Stimulated activated CD8-positive, alpha-beta memory T cell treated with anti-CD3 and anti-CD28 coated beads, Interleukin-12 subunit alpha, Interleukin-12 subunit beta, amount 100 ng/mL, for 4 hours (primary cell): ENCODE results near the gene TXNDC17.
"Not testable (repeated sequence)": the region's sequence is repeated elsewhere in the genome, so short reads cannot be mapped to it uniquely, and the experiment has no call there.

Source experiments
- DNase-seq: peaks from one replicate; pipeline ENCODE4 v3.0.0-alpha.2; 2020; ENCODE audit warnings: low read depth

TXNDC17 gene

DNA sequence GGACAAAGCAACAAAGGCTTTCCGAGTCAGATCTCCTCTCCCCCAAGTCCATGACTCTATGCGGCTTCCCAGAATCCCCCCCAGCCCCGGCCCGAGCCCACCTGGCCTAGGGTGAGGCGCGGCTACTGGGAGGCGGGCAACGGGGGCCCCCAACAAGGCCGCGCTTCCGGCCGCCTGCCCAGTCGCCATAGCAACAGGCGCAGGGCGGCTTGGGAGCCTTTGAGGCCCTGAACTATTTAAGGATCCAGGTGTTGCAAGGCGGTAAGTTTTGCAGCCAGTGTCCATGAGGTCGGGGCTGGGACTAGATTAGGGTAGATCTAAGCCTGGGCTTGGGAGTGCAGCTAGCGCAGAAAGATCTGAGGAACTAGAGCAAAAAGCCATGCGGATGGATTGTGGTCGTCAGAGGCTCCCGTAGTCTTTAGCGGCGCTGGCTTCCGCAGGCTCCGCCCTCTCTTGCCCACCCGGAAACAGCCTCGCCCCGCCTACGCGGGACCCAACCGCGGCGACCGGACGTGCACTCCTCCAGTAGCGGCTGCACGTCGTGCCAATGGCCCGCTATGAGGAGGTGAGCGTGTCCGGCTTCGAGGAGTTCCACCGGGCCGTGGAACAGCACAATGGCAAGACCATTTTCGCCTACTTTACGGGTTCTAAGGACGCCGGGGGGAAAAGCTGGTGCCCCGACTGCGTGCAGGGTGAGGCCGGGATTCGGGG, at the start of gene TXNDC17, which contains the start of gene KIAA0753:
Gene TXNDC17, plus strand, starts transcription at position 525 of the 711 bp plus-strand sequence. Its CDS starts 23 bp downstream, at position 548.
Gene KIAA0753, minus strand, starts transcription at position 176 of the 711 bp plus-strand sequence. CDS start 5,608 bp downstream, outside the sequence.
- peak; percentile 86 for DNase-seq

GRCh38 chr17:6591599-6592158, 49.2 kb upstream of the TXNDC17 start:
- DNase-seq = no peak

GRCh38 chr17:6592173-6592572, 48.7 kb upstream of the TXNDC17 start:
- no peak for DNase-seq

DNA sequence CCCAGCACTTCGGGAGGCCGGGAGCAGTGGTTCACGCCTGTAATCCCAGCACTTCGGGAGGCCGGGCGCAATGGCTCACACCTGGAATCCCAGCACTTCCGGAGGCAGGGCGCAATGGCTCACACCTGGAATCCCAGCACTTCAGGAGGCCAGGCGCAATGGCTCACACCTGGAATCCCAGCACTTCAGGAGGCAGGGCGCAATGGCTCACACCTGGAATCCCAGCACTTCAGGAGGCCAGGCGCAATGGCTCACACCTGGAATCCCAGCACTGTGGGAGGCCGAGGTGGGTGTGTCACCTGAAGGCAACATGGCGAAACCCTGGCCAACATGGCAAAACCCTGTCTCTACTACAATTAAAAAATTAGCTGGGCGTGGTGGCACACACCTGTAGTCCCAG, 47.5 kb upstream of the TXNDC17 start:
- not testable (repeated sequence) for DNase-seq

DNA sequence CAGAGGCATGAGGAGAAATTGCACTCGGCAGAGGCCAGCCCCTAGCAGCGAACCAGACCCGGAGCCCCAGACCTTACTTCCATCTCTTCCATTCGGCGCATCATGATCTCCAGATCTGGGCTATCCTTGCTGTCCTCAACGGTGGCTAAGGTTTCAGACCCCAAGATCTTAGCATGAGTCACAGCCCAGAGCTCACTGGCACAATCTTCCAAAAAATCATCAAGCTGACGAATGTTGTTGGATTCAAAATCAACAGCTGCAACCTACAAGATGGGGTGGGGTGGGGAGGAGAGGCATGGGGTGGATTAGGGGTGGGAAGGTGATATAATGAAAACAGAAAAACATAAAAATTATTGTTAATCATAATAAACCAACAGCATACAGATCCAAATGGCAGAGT, 44.8 kb upstream of the TXNDC17 start:
- DNase-seq = no peak

- DNase-seq = no peak
Measured at GRCh38 chr17:6596511-6596910, 44.3 kb upstream of the TXNDC17 start.

DNA sequence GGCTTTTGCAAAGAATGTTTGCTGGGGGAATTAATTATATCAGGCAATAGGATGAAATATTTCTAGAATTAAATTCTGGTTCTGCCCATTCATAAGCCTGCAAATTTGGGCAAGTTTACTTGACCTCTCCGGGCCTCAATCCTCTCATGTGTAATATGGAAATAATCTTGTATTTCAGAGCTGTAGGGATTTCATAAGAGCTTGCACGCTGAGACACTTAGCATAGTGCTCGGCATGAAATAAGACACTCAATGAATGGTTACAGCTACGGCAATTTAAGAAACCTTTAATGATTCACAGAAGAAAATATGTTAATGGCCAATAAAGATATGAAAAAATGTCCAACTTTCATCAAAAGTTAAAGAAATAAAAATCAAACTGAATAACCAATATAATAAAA, 43.9 kb upstream of the TXNDC17 start:
- no peak for DNase-seq

DNA sequence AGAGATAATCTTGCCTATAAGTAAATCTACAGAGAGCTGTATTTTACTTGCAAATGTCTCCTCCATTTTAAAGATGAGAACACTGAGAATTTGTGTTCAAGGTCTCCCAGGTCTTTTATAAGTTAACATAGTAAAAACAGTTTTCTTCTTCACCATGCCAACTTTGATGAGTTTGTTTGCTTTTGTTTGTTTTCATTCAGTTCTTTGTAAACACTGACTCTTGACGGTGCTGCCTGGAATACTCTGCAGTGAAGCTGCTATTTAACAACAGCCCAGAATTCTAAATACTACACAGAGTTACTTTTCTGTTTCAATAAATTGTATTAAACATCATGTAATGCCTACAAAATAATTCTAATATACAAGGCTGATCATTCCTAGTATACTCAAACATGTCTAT, 43.1 kb upstream of the TXNDC17 start:
- DNase-seq = no peak

- no peak for DNase-seq
Measured at GRCh38 chr17:6599364-6599763, 41.5 kb upstream of the TXNDC17 start.

GRCh38 chr17:6602141-6602540, 38.7 kb upstream of the TXNDC17 start:
- no peak for DNase-seq

DNA sequence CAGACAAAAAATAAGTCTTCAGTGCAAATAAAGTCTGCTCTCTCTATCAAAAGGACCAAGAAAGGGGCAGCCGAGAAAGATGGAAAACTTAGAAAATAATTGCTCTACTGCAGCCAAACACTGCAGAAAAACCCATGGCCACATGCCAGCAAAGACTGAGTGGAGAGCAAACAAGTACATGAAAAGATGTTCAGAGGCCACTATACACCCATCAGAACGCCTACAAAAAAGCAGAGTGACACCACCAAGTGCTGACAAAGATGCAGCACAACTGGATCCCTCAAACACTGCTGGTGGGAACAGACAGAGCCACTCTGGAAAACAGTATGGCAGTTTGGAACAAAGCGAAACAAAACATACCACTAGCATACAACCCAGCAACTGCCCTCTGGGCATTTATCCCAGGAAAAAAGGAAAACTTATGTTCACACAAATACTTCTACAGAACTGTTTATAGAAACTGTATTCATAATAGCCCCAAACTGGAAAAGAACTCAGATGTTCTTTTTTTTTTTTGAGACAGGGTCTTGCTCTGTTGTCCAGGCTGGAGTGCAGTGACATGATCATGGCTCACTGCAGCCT, 37.0 kb upstream of the TXNDC17 start:
- no peak for DNase-seq

GRCh38 chr17:6605142-6605541, 35.7 kb upstream of the TXNDC17 start:
- DNase-seq = no peak

DNA sequence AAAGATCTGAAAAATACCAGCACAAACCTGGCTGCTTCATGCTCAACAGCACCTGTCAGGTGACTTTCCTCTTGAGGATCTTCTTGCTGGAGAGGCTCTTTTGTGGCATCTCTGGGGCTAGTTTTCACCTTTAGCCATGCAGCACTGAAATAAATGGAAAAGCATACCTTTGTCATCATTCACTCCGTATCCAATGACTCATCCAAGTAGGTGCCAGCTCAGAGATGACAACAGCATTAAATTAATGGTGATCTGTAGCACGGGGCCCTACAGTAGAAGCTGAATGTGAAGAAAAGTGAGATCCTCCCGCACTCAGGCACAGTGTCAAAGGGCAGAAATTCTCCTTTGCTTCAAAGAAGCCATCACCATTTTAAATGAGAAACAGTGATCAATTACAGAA, 32.5 kb upstream of the TXNDC17 start:
- DNase-seq = no peak

- no peak for DNase-seq
Measured at GRCh38 chr17:6610011-6610410, 30.8 kb upstream of the TXNDC17 start.

- no peak for DNase-seq
Measured at GRCh38 chr17:6611231-6611630, 29.6 kb upstream of the TXNDC17 start.

DNA sequence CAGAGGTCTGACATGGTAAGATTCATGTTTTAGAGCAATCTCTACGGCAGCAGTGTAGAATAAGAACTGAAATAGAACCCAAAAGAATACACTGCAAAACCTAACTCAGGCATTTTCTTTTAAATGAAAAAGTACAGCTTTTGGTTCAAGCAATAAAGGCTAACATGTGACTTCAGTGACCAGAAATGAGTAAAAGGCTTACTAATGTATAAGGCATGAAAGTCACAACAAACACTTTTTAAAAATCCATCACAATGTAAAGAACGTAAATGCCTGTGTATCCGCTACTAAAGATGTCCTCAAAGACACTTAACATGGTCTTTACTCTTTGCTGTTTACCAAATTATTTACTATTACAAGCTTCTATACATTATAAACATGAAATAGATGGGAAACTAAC, 16.9 kb upstream of the TXNDC17 start:
- DNase-seq = no peak

GRCh38 chr17:6626616-6627015, 14.2 kb upstream of the TXNDC17 start:
- DNase-seq = no peak

GRCh38 chr17:6627019-6627418, 13.8 kb upstream of the TXNDC17 start:
- no peak for DNase-seq

DNA sequence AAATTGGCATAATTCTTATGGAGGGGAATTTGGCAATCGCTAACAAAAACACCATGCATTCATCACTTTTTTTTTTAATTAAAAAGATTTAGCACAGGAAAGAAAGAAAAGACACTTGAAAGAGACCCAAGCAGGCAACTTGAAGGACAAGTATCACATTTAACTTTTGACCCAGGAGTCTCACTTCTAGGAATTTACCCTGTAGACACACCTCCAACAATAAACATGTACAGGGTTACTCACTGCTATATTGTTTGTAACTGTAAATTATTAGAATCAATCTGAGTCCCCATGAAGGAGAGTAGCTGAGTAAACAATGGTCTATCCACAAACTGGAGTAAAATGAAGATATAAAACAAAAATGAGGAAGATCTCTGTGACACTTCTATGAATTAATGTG, 10.5 kb upstream of the TXNDC17 start:
- no peak for DNase-seq

DNA sequence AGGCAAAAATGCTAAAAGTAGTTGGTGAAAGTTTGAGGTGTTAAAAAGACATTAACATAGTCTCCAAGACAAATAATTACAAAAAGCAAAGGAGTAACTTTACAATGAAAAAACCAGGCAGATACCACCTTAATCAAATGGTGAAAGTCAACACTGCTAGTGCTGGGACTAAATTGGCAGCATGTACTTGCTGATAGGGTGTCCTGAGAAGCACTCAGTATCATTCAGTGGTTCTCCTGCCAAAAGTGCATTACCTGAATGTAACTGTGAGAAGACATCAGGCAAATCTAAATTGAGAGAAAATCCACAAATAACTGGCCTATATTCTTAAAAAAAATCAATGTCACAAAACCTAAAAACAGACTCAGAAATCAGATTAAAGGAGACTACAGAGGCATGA, 8.3 kb upstream of the TXNDC17 start:
- no peak for DNase-seq

DNA sequence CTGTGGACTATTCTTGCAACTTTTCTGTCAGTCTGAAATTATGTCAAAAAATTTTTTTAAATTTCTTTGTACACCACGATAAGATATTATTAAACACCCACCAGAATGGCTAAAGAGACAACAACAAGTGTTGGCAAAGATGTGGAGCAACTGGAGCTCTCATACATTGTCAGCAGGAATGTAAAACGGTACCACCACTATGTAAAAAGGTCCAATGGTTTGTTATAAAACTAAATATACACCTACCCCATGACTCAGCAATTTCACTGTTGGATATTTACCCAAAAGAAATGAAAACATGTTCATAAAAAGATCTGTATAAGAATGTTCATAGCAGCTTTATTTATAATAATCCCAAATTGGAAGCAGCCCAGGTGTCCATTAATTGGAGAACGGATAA, 7.6 kb upstream of the TXNDC17 start:
- no peak for DNase-seq

DNA sequence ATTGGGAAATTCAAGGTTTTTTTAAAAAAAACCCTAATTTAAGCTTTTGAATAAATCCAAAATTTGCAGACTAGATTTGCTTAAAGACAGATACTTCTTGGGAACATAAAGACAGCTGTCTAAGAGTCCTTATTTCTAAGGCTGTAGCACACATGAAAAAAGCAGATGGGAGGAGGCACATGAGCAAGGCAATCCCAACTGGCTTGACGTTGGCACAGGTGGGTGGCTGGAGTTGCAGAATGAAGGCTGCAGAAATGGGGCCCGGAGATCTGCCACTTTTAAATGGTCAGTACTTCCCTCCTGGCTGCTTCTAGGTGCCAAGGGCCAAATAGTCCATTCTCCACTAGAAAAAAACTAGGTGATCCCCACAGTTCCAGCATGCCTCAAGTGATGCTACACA, 4.8 kb upstream of the TXNDC17 start:
- no peak for DNase-seq

DNA sequence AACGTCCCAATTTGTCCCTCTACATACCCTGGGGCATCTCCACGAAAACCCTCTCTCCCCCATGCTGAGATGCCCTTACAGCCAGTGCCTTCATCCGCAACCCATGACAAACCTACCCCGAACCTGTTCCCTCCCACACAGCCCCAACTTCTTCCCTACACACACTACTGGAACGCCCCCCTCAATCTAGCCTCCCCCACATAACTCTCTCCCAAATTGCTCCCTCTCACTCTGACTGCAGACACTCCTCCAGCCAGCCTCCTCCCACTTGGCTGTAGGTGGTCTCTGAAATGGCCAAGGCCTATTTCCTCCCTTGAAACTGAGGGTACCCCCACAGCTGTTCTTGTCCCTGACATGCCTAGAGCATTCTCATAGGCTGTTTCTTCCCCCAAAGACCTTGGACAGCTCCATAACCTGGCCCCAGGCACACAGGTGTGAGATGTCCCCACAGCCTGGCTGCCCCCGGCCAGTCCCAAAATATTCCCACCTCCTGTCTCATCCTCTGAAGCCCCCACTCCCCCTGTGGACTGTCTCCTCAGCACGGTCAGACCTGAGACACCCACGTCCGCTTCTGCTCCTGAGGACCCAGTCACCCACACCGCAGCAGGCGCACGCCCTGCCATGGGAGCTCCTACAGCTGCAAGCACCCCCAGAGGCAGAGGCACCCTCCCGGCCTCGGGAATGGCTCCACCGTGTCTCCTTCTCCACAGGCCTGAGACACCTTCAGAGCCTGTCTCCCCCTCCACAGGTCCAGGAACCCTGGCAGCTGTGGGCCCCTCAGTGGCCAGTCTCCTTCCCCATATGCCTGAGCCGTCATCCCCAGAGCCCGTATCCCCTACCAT, 4.0 kb upstream of the TXNDC17 start:
- DNase-seq = no peak
